ENCODE results near the gene CSTF3.
A peak's percentile ranks its signal among the peaks of the same experiment; 100 is the strongest.
"Not testable (repeated sequence)": the region's sequence is repeated elsewhere in the genome, so short reads cannot be mapped to it uniquely, and the experiment has no call there.

CSTF3 gene

GRCh38 chr11:33161120-33162005 lies at the start of gene CSTF3:
TSS of gene CSTF3 (minus strand) at chr11:33161480. CDS start at chr11:33161325, 155 bp downstream.
- peak; percentile 85 for DNase-seq (ENCODE audit: low read depth)

- no peak for DNase-seq (ENCODE audit: low read depth)
These were observed 46.9 kb upstream of the CSTF3 start for GRCh38 chr11:33208150-33208549.

- DNase-seq (ENCODE audit: low read depth), result no peak
These were observed 46.2 kb upstream of the CSTF3 start for GRCh38 chr11:33207408-33207985.

- DNase-seq (ENCODE audit: low read depth), result no peak
These were observed 36.8 kb upstream of the CSTF3 start for GRCh38 chr11:33197915-33198727.

- DNase-seq (ENCODE audit: low read depth), result no peak
These were observed 34.3 kb upstream of the CSTF3 start for GRCh38 chr11:33195462-33196173.

DNA sequence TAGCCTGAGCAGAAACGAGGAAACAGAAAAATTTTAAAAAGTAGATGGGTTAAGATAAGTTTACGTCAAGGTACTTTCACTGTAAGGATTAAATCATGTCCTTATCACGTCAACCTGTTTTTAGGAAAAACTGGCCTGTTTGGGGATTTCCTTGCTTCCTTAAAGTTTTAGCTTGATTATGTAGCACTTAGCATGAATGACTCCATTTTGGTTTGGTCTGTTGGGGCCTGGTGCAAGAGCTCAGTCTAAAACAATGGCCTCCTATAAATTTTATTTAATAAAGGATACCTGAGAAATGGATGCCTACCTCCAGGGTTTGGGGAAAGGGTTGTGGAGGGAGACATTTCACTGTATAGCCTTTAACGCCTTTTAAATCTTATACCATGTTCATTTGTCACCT lies 33.2 kb upstream of the CSTF3 start:
- DNase-seq (ENCODE audit: low read depth), result no peak

DNA sequence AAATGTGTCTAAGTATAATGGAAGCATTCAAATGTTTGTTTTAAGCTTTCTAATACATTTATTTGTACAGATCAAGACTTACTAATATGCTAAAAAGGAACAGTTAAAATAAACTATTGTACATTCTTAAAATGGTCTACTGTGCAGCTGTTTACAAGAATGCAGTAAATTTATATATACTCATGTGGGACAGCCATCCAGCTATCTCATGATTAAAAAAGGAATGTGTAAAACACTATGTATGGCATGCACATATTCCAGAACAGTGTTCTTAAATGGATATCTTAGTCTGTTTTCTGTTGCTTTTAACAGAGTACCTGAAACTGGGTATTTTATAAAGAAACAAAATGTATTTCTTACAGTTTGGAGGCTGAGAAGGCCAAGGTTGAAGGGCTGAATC lies 30.2 kb upstream of the CSTF3 start:
- no peak for DNase-seq (ENCODE audit: low read depth)

- no peak for DNase-seq (ENCODE audit: low read depth)
These were observed 26.9 kb upstream of the CSTF3 start for GRCh38 chr11:33187998-33188722.

DNA sequence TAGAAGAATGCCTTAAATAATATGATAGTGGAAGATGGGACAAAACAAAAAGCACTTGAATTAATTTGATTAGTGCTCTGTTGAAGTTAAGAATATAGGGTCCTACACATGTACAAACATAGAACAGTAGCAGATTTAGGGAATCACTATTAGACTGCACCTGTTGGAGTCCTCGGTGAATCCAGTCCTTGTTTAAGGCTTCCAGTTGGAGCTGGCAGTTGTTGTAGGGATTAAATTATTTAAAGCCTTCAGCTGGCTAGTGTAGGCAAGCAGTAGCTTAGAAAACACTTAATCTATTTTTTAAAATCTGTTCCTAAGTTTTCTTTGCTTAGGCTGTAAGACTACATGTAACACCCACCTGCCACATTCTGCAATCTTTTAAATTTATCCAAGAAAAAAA lies 24.5 kb upstream of the CSTF3 start:
- DNase-seq (ENCODE audit: low read depth), result no peak

DNA sequence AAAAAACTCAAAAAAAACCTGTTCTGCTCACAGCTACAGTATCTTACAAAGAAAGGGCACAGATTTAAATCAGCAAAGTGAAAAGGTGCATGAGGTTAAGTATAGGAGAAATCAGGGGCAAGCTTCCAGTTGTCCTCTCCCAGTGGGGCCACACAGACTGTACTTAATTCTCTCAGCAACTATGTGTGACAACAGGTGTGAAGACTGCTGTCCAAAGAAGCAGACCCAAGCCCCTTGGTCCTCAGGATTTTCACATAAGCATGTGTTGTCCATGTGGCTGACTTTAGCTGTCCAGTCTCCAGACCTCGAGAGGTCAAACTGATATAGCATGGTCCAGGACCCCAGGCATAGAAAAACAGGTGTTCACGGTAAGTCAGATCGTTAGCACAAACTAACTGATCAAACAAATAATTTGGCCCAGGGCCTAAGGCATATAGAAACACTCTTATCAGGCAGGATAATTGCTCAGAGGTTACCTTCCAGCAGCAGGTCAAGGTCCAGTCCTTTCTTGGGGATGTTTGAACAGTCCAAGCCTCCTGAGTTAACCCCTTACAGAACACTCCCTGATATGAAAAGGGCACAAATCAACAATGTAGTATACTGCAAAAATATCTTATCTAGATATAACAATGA lies 21.1 kb upstream of the CSTF3 start:
- no peak for DNase-seq (ENCODE audit: low read depth)

DNA sequence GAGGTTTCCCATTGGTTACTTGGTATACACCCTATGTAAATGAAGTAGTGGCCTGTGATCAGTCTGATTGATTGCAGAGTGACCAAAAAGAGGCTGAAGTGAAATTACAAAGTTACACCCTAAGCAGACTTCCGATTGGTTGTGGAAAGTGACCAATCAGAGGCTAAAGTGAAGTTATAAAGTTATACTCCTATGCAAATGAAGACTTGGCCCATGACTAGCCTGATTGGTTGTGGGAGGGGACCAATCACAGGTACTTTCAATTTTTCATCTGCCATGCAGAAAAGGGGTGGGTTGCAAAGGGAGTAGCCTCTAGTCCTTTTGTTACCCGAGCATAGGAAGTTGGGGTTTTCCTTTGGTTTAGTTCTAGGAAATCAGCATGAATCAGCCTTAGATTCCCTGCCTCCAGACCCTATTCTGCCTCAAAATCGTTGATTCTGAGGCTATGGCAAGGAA lies 18.1 kb upstream of the CSTF3 start:
- peak; percentile 49 for DNase-seq (ENCODE audit: low read depth)

GRCh38 chr11:33178443-33179180 lies 17.3 kb upstream of the CSTF3 start:
- no peak for DNase-seq (ENCODE audit: low read depth)

DNA sequence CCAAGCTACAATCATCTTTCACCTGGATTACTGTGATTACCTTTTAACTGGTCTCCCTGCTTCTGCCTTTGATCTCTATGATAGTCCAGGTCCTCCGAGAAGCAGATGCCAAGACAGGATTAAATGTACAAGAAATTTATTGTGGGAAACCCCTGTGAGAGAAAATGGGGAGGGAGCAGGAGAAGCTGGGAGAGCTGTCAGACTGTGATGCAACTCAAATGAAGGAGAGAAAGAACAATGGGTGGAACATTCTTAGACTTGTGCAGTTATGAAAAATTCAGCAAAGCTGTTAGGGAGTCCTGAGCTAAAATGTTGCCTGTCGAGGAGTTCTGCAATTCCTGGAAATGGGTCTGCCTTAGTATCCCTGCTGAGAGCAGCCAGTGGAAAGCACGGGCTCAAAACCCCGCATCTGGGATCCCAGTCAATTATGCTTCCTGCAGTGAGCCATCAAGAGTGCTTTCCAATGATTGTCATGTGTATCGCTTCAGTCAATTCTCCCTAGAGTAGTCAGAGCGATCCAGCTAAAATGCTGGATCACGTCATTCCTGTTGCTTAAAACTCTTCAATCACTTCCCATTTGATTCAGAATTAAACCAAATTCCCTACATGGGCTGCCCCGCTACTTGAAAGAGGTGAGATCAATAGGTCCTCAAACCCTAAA lies 16.5 kb upstream of the CSTF3 start:
- no peak for DNase-seq (ENCODE audit: low read depth)

DNA sequence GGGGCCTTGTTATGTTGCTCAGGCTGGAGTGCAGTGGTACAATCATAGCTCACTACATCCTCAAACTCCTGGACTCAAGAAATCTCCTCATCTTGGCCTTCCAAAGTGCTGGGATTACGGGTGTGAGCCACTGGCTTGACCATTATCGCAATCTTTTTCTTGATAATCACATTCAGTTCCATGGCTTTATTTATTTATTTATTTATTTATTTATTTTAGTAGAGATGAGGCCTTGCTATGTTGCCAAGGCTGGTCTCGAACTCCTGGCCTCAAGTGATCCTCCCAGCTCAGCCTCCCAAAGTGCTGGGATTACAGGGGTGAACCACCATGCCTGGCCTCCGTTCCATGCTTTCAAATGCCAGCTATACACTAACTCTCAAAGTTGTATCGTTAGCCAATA lies 15.5 kb upstream of the CSTF3 start:
- DNase-seq (ENCODE audit: low read depth), result not testable (repeated sequence)

DNA sequence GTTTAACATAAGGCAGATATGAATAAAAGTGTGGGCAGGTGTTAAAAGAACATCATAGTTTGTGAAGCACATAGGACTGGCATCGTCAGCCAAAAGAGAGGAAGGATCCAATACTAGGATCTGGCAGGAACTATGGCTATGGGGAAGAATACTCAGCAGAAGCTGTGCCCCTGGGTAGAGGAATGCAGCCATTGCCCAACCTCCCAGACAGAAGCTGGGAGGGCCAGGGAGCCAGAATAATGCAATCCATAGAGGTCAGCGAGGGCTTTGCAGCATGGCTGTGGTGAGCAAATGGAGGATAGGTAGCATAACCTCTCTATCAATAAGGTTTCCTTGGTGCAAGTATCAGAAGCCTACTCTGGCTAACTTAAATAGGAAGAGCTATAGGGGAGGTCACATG lies 11.7 kb upstream of the CSTF3 start:
- no peak for DNase-seq (ENCODE audit: low read depth)

GRCh38 chr11:33172345-33172744 lies 11.1 kb upstream of the CSTF3 start:
- DNase-seq (ENCODE audit: low read depth), result no peak

DNA sequence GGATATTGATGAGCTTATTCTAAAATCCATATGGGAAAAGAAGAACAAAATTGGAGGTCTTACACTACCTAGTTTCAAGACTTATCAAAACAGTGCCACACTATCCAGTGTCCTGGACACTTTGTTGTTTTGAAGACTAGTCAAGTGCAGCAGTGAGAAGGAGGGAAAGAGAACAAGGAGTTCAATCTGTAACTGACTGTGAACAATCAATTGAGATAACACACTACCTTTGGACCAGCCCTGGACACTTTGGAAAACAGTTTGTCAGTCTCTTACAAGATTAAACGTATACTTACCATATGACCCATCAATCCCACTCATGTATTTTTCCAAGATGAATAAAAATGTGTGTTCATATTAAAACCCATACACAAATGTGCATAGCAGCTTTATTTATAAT lies 10.0 kb upstream of the CSTF3 start:
- DNase-seq (ENCODE audit: low read depth), result no peak

DNA sequence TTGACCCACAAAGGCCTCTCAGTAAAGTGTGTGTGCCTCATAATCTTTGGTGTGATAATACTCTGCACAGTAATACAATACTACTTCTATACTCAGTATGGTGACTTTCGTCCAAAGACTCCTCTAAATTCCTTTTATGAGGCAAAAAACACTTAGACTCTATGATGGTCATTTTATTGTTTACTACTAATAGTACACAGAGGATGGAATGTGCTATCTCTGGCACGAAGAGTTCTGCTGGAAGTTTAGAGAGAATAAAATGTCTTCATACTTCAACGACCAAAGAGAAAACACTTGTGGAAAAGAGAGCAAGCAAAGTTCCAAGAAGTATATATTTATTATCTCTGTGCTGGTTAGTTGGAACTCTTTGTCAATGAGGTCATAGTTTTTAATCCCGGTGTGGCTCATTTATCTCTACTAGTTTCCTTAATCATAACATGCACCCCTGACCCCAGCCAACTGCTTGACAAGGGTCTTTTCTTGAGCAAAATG lies 7.5 kb upstream of the CSTF3 start:
- no peak for DNase-seq (ENCODE audit: low read depth)

GRCh38 chr11:33162831-33163230 lies 1.6 kb upstream of the CSTF3 start:
- DNase-seq (ENCODE audit: low read depth), result no peak
